T follicular helper cell (primary cell): ENCODE measurements around the gene MYPOP.
A peak's percentile ranks its signal among the peaks of the same experiment; 100 is the strongest.

Source experiments
- DNase-seq: peaks from one replicate; pipeline ENCODE4 v3.0.0-alpha.2; 2020; ENCODE audit warnings: low read depth

Gene MYPOP

GRCh38 chr19:45863840-45864628, 38.4 kb downstream of the MYPOP start, which contains the start of gene FOXA3:
Gene FOXA3, plus strand, starts transcription at chr19:45864326. Its CDS starts 131 bp downstream, at chr19:45864457.
- DNase-seq: no peak

GRCh38 chr19:45863335-45863839, 39.0 kb downstream of the MYPOP start:
- no peak for DNase-seq

- DNase-seq: peak; percentile 98
These were observed 39.7 kb downstream of the MYPOP start, which contains the start of gene SYMPK for GRCh38 chr19:45862564-45863334. Gene SYMPK, minus strand, starts transcription at chr19:45863147. Its CDS starts 8,652 bp downstream, at chr19:45854495.

DNA sequence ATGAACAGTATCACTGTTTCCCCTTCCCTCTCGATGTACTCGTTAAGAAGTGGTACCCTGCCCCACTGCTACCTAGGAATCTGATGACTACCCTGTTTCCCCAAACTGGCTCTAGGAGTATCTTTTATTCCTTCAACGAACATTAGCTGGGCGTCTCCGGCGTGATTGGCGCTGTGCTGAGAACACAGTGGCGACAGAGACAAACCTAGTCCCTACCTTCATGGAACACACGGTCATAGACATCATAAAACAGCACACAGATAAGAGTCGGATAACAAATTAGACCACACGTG, 40.2 kb downstream of the MYPOP start:
- no peak for DNase-seq

DNA sequence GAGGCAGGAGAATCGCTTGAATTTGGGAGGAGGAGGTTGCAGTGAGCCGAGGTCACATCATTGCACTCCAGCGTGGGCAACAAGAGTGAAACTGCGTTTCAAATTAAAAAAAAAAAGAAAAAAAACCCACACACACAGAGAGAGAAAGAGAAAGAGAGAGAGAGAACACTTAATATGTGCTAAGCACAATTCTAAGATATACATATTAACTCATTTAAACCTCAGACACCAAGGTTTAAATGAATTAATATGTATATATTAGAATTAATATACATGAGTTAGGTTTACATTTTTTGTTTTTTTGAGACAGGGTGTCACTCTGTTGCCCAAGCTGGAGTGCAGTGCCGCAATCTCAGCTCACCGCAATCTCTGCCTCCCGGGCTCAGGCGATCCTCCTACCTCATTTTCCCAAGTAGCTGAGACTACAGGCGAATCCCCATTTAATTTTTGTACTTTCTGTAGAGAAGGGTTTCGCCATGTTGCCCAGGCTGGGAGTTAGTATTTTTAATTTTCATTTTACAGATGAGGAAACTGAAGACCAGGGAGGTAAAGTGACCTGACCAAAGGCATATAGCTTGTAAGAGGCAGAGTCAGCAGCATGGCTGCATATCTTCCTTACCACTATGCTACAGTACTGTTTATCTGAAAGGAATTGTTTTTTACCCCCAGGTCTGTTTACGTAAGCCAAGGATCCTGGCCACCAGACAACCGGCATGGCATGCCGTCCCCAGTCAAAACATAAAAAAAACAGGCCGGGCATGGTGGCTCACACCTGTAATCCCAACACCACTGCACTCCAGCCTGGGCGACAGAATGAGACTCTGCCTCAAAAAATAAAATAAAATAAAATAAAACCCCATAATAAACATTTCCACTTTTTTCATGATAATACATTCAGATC, 41.8 kb downstream of the MYPOP start:
- no peak for DNase-seq

DNA sequence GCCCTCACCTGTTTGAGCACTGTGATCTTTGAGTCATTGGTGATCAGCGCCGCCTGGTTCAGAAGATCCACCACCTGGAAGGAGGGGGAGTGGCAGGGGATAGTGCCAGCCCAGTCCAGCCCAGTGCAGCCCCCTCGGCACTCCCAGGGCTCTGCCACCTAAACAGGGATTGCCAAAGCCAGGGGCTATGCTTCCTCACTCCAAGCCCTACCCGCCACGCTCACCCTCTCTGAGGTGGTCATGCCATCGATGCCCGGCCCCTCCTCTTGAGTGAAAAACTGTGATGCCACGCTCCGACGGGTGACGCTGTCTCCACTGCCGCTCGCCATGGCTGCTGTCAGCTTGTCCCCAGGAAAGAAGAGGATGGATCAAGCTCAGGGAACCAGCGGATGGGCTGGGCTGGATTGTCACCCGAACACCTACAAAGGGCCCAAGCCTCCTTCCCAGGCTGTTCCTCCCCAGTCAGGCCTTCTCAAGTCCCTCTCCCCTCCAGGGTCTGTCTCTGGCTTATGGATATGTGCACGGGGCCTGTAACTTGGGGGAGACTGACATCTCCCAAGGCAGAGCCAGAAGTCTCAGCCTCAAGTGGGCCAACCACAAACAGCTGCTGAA, 48.1 kb downstream of the MYPOP start:
- DNase-seq: no peak

GRCh38 chr19:45852983-45853382, 49.4 kb downstream of the MYPOP start:
- no peak for DNase-seq

- no peak for DNase-seq
These were observed 50.2 kb downstream of the MYPOP start for GRCh38 chr19:45852145-45852750.

GRCh38 chr19:45848922-45849321, 53.5 kb downstream of the MYPOP start:
- no peak for DNase-seq

- DNase-seq: no peak
These were observed 54.8 kb downstream of the MYPOP start for GRCh38 chr19:45847663-45848062.

DNA sequence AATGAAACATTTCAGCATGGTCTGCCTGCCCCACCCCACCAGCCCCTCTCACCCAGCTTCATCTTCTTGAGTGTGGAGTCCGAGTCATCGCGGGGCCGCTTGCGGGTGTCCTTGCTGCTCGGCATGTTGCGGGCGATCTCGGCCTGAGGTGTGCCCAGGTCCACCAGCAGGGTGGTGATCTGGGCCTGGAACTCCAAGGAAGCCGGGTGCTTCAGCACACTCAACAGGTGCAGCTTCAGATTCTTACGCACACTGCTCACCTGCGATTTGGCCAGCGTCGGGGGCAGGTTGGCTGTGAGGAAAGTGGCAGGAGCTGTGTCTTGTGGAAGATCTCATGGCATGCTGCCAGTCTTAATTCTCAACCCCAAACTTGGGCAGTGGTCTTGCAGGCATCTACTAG, 60.2 kb downstream of the MYPOP start:
- no peak for DNase-seq
